HG03469 (cell line): ENCODE results near the gene IFI30.
A peak's percentile ranks its signal among the peaks of the same experiment; 100 is the strongest.
"Not testable (repeated sequence)": the region's sequence is repeated elsewhere in the genome, so short reads cannot be mapped to it uniquely, and the experiment has no call there.

Experiments
- ATAC-seq: cut with Tn5 transposase; IDR thresholded peaks from one replicate; pipeline ENCODE4 v1.9.1; 2021; ENCODE audit warnings: mild to moderate bottlenecking, moderate library complexity, moderate number of reproducible peaks; ENCODE audit not compliant: unreplicated experiment

IFI30 gene

GRCh38 chr19:18152442-18152816 lies 21.2 kb upstream of the IFI30 start:
- peak; percentile 45 for ATAC-seq

GRCh38 chr19:18152817-18153555 lies 20.6 kb upstream of the IFI30 start, which contains the start of gene PIK3R2:
Gene PIK3R2, plus strand, starts transcription at chr19:18153163. Its CDS starts 2,717 bp downstream, at chr19:18155880.
- peak; percentile 69 for ATAC-seq

GRCh38 chr19:18153556-18154134 lies 20.0 kb upstream of the IFI30 start:
- ATAC-seq = no peak

GRCh38 chr19:18155095-18156087 lies 18.2 kb upstream of the IFI30 start:
- no peak for ATAC-seq

- ATAC-seq = no peak
Observed at GRCh38 chr19:18156268-18156667, 17.3 kb upstream of the IFI30 start.

- no peak for ATAC-seq
Observed at GRCh38 chr19:18156841-18157464, 16.7 kb upstream of the IFI30 start.

- ATAC-seq = no peak
Observed at GRCh38 chr19:18157465-18158063, 16.0 kb upstream of the IFI30 start.

GRCh38 chr19:18158467-18158866 lies 15.1 kb upstream of the IFI30 start:
- ATAC-seq = no peak

- not testable (repeated sequence) for ATAC-seq
Observed at GRCh38 chr19:18159059-18159616, 14.5 kb upstream of the IFI30 start.

- ATAC-seq = no peak
Observed at GRCh38 chr19:18159810-18160209, 13.8 kb upstream of the IFI30 start.

GRCh38 chr19:18160493-18160970 lies 13.1 kb upstream of the IFI30 start:
- no peak for ATAC-seq

- no peak for ATAC-seq
Observed at GRCh38 chr19:18160971-18161635, 12.5 kb upstream of the IFI30 start.

GRCh38 chr19:18161636-18162002 lies 12.0 kb upstream of the IFI30 start:
- ATAC-seq = no peak

GRCh38 chr19:18164072-18164471 lies 9.5 kb upstream of the IFI30 start:
- ATAC-seq = no peak

GRCh38 chr19:18165794-18166544 lies 7.6 kb upstream of the IFI30 start:
- ATAC-seq = no peak

GRCh38 chr19:18167011-18167410 lies 6.6 kb upstream of the IFI30 start:
- ATAC-seq = no peak

GRCh38 chr19:18167975-18168645 lies 5.5 kb upstream of the IFI30 start:
- ATAC-seq = no peak

GRCh38 chr19:18168673-18169381 lies 4.8 kb upstream of the IFI30 start:
- no peak for ATAC-seq
